Spleen (tissue), 7 donors: ENCODE data around the gene IGF1R.

Experiments
- POLR2A ChIP-seq, 3 donors: fragments of 450-650 bp; IDR thresholded peaks; one replicate each; pipeline ENCODE4 v1.5.1; 2017; ENCODE audit warnings: antibody characterized with exemption in 3 of 3, mild to moderate bottlenecking in 1 of 3
- POLR2AphosphoS5 ChIP-seq, 3 donors: sonication (generic); formaldehyde crosslinking; IDR thresholded peaks; one replicate each; pipeline ENCODE4 v1.5.1; 2017; ENCODE audit warnings: antibody characterized with exemption in 3 of 3
- TF ChIP-seq, protein P1 (sequence below), 11 experiments: fragments of 200-600 bp in 7 of 11; fragments of 450-650 bp in 4 of 11; sonication (generic) in 4 of 11; IDR thresholded peaks in 8 of 11; conservative IDR thresholded peaks in 3 of 11; 1 replicate in 7 of 11; 2 replicates in 4 of 11; pipeline versions ENCODE4 v1.4.0 to v1.8.0; 2016 to 2021; ENCODE audit warnings: antibody characterized with exemption in 11 of 11, inconsistent platforms in 4 of 11, mild to moderate bottlenecking in 1 of 11
- donor health status: DM: no; HTN: no; CAD: no; lungs with moderate emphysema.
- donor health status: DM: no; HTN: no; CAD: no.
- donor health status: DM: no; HTN: no; CAD: no.

GRCh38 chr15:98861188-98861587, 212.8 kb downstream of the IGF1R start:
- TF ChIP-seq POLR2AphosphoS5 (IDR thresholded peaks at IDR 0.05): no peak
- TF ChIP-seq, protein P1, sequence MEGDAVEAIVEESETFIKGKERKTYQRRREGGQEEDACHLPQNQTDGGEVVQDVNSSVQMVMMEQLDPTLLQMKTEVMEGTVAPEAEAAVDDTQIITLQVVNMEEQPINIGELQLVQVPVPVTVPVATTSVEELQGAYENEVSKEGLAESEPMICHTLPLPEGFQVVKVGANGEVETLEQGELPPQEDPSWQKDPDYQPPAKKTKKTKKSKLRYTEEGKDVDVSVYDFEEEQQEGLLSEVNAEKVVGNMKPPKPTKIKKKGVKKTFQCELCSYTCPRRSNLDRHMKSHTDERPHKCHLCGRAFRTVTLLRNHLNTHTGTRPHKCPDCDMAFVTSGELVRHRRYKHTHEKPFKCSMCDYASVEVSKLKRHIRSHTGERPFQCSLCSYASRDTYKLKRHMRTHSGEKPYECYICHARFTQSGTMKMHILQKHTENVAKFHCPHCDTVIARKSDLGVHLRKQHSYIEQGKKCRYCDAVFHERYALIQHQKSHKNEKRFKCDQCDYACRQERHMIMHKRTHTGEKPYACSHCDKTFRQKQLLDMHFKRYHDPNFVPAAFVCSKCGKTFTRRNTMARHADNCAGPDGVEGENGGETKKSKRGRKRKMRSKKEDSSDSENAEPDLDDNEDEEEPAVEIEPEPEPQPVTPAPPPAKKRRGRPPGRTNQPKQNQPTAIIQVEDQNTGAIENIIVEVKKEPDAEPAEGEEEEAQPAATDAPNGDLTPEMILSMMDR (IDR thresholded peaks at IDR 0.05 in 8 of 11, conservative IDR thresholded peaks at IDR 0.05 in 3 of 11): no peak
- no peak for TF ChIP-seq POLR2A (IDR thresholded peaks at IDR 0.05)
